GM18517 (cell line): ENCODE data around the gene GNAQ.

Source experiments
- ATAC-seq: cut with Tn5 transposase; IDR thresholded peaks from one replicate; pipeline ENCODE4 v1.9.1; 2021; ENCODE audit warnings: mild to moderate bottlenecking, moderate library complexity; ENCODE audit not compliant: unreplicated experiment

GNAQ gene

GRCh38 chr9:77978086-77978781 is 53.4 kb downstream of the GNAQ start:
- no peak for ATAC-seq

- ATAC-seq: no peak
Observed at GRCh38 chr9:77977210-77977611, 54.4 kb downstream of the GNAQ start.

GRCh38 chr9:77975806-77976205 is 55.8 kb downstream of the GNAQ start:
- ATAC-seq: no peak

GRCh38 chr9:77975036-77975435 is 56.6 kb downstream of the GNAQ start:
- no peak for ATAC-seq

- ATAC-seq: no peak
Observed at GRCh38 chr9:77974434-77974833, 57.2 kb downstream of the GNAQ start.

GRCh38 chr9:77969083-77969482 is 62.5 kb downstream of the GNAQ start:
- ATAC-seq: no peak

- ATAC-seq: no peak
Observed at GRCh38 chr9:77968506-77968905, 63.1 kb downstream of the GNAQ start.

GRCh38 chr9:77966718-77967117 is 64.9 kb downstream of the GNAQ start:
- no peak for ATAC-seq

GRCh38 chr9:77965445-77966123 is 66.0 kb downstream of the GNAQ start:
- ATAC-seq: no peak

- no peak for ATAC-seq
Observed at GRCh38 chr9:77964258-77964657, 67.4 kb downstream of the GNAQ start.

GRCh38 chr9:77961541-77961940 is 70.1 kb downstream of the GNAQ start:
- no peak for ATAC-seq

GRCh38 chr9:77960356-77961153 is 71.1 kb downstream of the GNAQ start:
- ATAC-seq: no peak

GRCh38 chr9:77959803-77960202 is 71.8 kb downstream of the GNAQ start:
- no peak for ATAC-seq

GRCh38 chr9:77957652-77958051 is 74.0 kb downstream of the GNAQ start:
- no peak for ATAC-seq

- no peak for ATAC-seq
Observed at GRCh38 chr9:77956555-77956954, 75.1 kb downstream of the GNAQ start.

- no peak for ATAC-seq
Observed at GRCh38 chr9:77954666-77955015, 77.0 kb downstream of the GNAQ start.

- no peak for ATAC-seq
Observed at GRCh38 chr9:77954013-77954665, 77.5 kb downstream of the GNAQ start.

- no peak for ATAC-seq
Observed at GRCh38 chr9:77953590-77953989, 78.0 kb downstream of the GNAQ start.

- no peak for ATAC-seq
Observed at GRCh38 chr9:77952635-77953328, 78.8 kb downstream of the GNAQ start.

- ATAC-seq: no peak
Observed at GRCh38 chr9:77951369-77951768, 80.2 kb downstream of the GNAQ start.
